Loucy (cell line): Measurements from ENCODE around the gene DDIT3.

Source experiments
- CTCF ChIP-seq: fragments of 200-600 bp; sonication (generic); conservative IDR thresholded peaks from 2 replicates; pipeline ENCODE4 v1.5.1; 2014; ENCODE audit warnings: mild to moderate bottlenecking, antibody characterized with exemption, low read length
- EZH2phosphoT487 ChIP-seq: fragments of 200-600 bp; IDR thresholded peaks from 2 replicates; pipeline ENCODE4 v1.6.1; 2018; ENCODE audit warnings: antibody characterized with exemption, mild to moderate bottlenecking, moderate library complexity, borderline replicate concordance

GRCh38 chr12:57533108-57533507 is 12.8 kb upstream of the DDIT3 start:
- TF ChIP-seq CTCF (no peak), EZH2phosphoT487 (no peak)
